Measurements from ENCODE around the gene SMC1B.

DNA sequence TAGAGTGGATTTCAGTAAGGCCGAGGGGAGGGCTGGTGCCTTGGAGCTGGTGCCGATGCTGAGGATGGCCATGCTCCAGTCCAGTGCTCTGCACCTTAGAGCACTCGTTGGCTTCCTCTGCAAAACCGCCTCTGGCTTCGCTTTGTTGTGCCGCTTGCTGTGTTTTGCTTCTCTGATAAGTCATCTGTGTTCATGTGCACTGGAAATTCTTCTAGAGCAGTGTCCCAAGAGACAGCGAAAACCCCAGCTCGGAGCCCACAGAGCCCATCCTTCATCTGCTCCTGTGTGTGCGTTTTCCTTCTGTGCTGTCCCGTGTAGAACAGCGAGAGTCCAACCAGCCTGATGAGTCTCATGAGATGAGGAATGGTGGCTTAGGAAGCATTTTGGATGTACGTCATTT lies 91.6 kb downstream of the SMC1B start:
- TF ChIP-seq CTCF (IDR thresholded peaks at IDR 0.05) (no peak), EZH2 (IDR thresholded peaks at IDR 0.05) (no peak), EZH2phosphoT487 (IDR thresholded peaks at IDR 0.05) (no peak)

Data from neural progenitor cell (in vitro differentiated cells).